ENCODE measurements around the gene HNRNPA1. TPM values are rescaled to one million over a fixed set of nuclear protein-coding genes. Genes with fewer than 3 reads are reported as not detected.

HNRNPA1 gene
- total and polyA plus RNA-seq, 11 donors, result 129 to 735 (median 396) TPM

- TF ChIP-seq CTCF (IDR thresholded peaks at IDR 0.05) (no peak), POLR2A (IDR thresholded peaks at IDR 0.05) (no peak)
- Histone ChIP-seq H3K9me3 (no peaks in the 10 kb centered on the region), H3K4me1 (peaks cover 2 to 55% (median 47%) of the 10 kb centered on the region in 12 donors), H3K36me3 (peaks cover 0 to 3% (median under 1%) of the 10 kb centered on the region in 9 donors), H3K27ac (peak overlapping the region in 5 of 12 donors; percentile 14 to 69 (median 48)), H3K4me3 (no peak overlapping the region), H3K27me3 (no peaks in the 10 kb centered on the region)
- whole genome bisulfite sequencing, 4 donors, result 27 to 34% (median 31%) methylated on average over 4 of the region's 4 CpGs
- intact Hi-C loops (cut with DNase I), result no loop called here
- ATAC-seq, result no peak
- no peak for DNase-seq
Observed at GRCh38 chr12:54262403-54262925, 18.1 kb upstream of the HNRNPA1 start.

DNA sequence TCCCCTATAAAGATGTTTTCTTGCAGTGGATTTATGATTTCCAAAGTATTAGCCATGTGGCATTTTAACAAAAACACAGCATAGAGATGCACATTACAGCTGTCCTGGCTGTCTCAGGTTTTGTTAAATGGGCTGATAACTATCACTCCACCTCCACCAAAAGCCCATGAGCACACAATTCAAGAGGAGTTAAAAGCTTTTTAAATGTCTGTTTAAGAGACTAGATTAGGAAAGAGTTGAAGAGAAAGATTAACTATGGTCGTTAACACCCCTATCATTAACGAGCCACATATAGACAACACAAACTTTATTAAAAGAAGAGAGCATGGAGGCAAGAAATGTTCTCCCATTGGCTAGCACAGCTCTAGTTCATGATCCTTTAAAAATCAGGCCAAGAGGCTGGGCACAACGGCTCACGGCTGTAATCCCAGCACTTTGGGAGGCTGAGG is 15.1 kb upstream of the HNRNPA1 start:
- Histone ChIP-seq H3K27ac (no peak overlapping the region), H3K9me3 (no peaks in the 10 kb centered on the region), H3K4me1 (peaks cover 0 to 27% (median 20%) of the 10 kb centered on the region in 12 donors), H3K27me3 (no peaks in the 10 kb centered on the region), H3K4me3 (no peak overlapping the region), H3K36me3 (no peaks in the 10 kb centered on the region)
- TF ChIP-seq CTCF (IDR thresholded peaks at IDR 0.05) (no peak), POLR2A (IDR thresholded peaks at IDR 0.05) (no peak)
- no peak for DNase-seq
- no peak for ATAC-seq
- intact Hi-C loops (cut with DNase I), result no loop called here
- WGBS, 4 donors, result 90 to 95% (median 91%) methylated on average over 4 of the region's 4 CpGs

GRCh38 chr12:54266852-54267251 is 13.7 kb upstream of the HNRNPA1 start:
- Histone ChIP-seq H3K36me3 (no peaks in the 10 kb centered on the region), H3K27me3 (no peaks in the 10 kb centered on the region), H3K4me1 (peaks cover 0 to 12% (median 9%) of the 10 kb centered on the region in 12 donors), H3K27ac (no peak overlapping the region), H3K4me3 (no peak overlapping the region), H3K9me3 (no peaks in the 10 kb centered on the region)
- ATAC-seq (no peak), DNase-seq (no peak)
- no peak for TF ChIP-seq POLR2A (IDR thresholded peaks at IDR 0.05)
- no peak for TF ChIP-seq CTCF (IDR thresholded peaks at IDR 0.05)
- intact Hi-C loops (cut with DNase I), result no loop called here
- WGBS, 4 donors, result 94 to 97% (median 96%) methylated on average over 2 of the region's 2 CpGs

- H3K4me1 ChIP-seq, result peaks cover 0 to 5% (median 0%) of the 10 kb centered on the region in 12 donors
- intact Hi-C loops (cut with DNase I), result no loop called here
- H3K36me3 ChIP-seq, result peaks cover 0 to 21% (median 13%) of the 10 kb centered on the region in 9 donors
- no peak overlapping the region for H3K27ac ChIP-seq
- ATAC-seq (no peak), DNase-seq (no peak)
- WGBS, 4 donors, result 94 to 99% (median 97%) methylated on average over 2 of the region's 2 CpGs
- H3K9me3 ChIP-seq, result no peaks in the 10 kb centered on the region
- no peaks in the 10 kb centered on the region for H3K27me3 ChIP-seq
- no peak overlapping the region for H3K4me3 ChIP-seq
- TF ChIP-seq POLR2A (IDR thresholded peaks at IDR 0.05), result no peak
- TF ChIP-seq CTCF (IDR thresholded peaks at IDR 0.05), result no peak
Observed at GRCh38 chr12:54270345-54270744, 10.2 kb upstream of the HNRNPA1 start.
